Measurements from ENCODE around the gene TPRG1L. TPM values are rescaled to one million over a fixed set of nuclear protein-coding genes. Genes with fewer than 3 reads are reported as not detected.
A peak's percentile ranks its signal among the peaks of the same experiment; 100 is the strongest.

Gene TPRG1L
- polyA plus RNA-seq, 10 donors = 25.7 to 31.7 (median 29.7) TPM

GRCh38 chr1:3625151-3625907, 514 bp downstream of the TPRG1L start:
- DNase-seq = peak in 2 of 3 donors; percentile 16 to 38

- no peak for DNase-seq
Measured at GRCh38 chr1:3626025-3626424, 1.2 kb downstream of the TPRG1L start.

- no peak for DNase-seq
Measured at GRCh38 chr1:3627515-3628253, 2.9 kb downstream of the TPRG1L start.

GRCh38 chr1:3628445-3628844, 3.6 kb downstream of the TPRG1L start:
- no peak for DNase-seq

- no peak for DNase-seq
Measured at GRCh38 chr1:3629561-3630160, 4.8 kb downstream of the TPRG1L start.

- DNase-seq = no peak
Measured at GRCh38 chr1:3630161-3630611, 5.4 kb downstream of the TPRG1L start.

GRCh38 chr1:3630914-3631313, 6.1 kb downstream of the TPRG1L start:
- DNase-seq = no peak

- no peak for DNase-seq
Measured at GRCh38 chr1:3631320-3632260, 6.8 kb downstream of the TPRG1L start.

GRCh38 chr1:3632298-3632697, 7.5 kb downstream of the TPRG1L start:
- no peak for DNase-seq

GRCh38 chr1:3632716-3633343, 8.0 kb downstream of the TPRG1L start:
- DNase-seq = no peak

GRCh38 chr1:3633344-3634058, 8.7 kb downstream of the TPRG1L start:
- DNase-seq = no peak

GRCh38 chr1:3634059-3634800, 9.4 kb downstream of the TPRG1L start:
- no peak for DNase-seq

GRCh38 chr1:3636080-3636479, 11.3 kb downstream of the TPRG1L start:
- DNase-seq = no peak

- DNase-seq = no peak
Measured at GRCh38 chr1:3636531-3636930, 11.7 kb downstream of the TPRG1L start.

- no peak for DNase-seq
Measured at GRCh38 chr1:3638027-3638426, 13.2 kb downstream of the TPRG1L start.

GRCh38 chr1:3638676-3639075, 13.9 kb downstream of the TPRG1L start:
- no peak for DNase-seq

GRCh38 chr1:3639397-3639911, 14.6 kb downstream of the TPRG1L start:
- DNase-seq = no peak

GRCh38 chr1:3640121-3640837, 15.5 kb downstream of the TPRG1L start:
- no peak for DNase-seq

All from muscle of back (tissue), 11 donors.